ENCODE data around the gene CERS6.

- no peak for TF ChIP-seq CTCF (IDR thresholded peaks at IDR 0.05; ENCODE audit: poor library complexity)
- no peak for TF ChIP-seq EZH2phosphoT487 (IDR thresholded peaks at IDR 0.05; ENCODE audit: low read depth, severe bottlenecking, unreplicated experiment)
- TF ChIP-seq EZH2 (IDR thresholded peaks at IDR 0.05; ENCODE audit: borderline replicate concordance): no peak
Measured at GRCh38 chr2:168738062-168738461, 282.0 kb downstream of the CERS6 start.
